K562 (cell line): ENCODE measurements around the gene HAND2. TPM values are rescaled to one million over a fixed set of nuclear protein-coding genes. Genes with fewer than 3 reads are reported as not detected.
A peak's percentile ranks its signal among the peaks of the same experiment; 100 is the strongest.

Source experiments
- ATAC-seq: fragments of 200-7000 bp; cut with Tn5 transposase; 3 replicates; pipeline ENCODE4 v1.9.1; 2020; ENCODE audit warnings: moderate library complexity
- BruUV-seq: library from RNA; stranded (reverse); fragments of 400-500 nt; replicated peaks from 2 replicates; lab custom pipeline; 2021; lab: Mats Ljungman, UMichigan
- CTCF ChIA-PET: fragments of 300-600 bp; formaldehyde crosslinking; extraction: SDS; loops from one replicate; lab custom pipeline; 2021; ENCODE audit warnings: low intra/inter-chr PET ratio; lab: Yijun Ruan, JAX
- POLR2A ChIA-PET: fragments of 300-600, 350-650 bp; sonication (Branson Sonifier 250); formaldehyde crosslinking; extraction: SDS; loops from one replicate; lab custom pipeline; 2021; ENCODE audit warnings: antibody characterized with exemption, inconsistent platforms; lab: Yijun Ruan, JAX
- DNase-seq, 4 experiments: peaks; one replicate each; pipeline versions ENCODE4 v3.0.0 to v3.0.0-alpha.2; 2011 to 2018; ENCODE audit warnings: low spot score in 3 of 4, mixed read lengths in 3 of 4; ENCODE audit errors: extremely low read depth in 1 of 4
- FAIRE-seq: peaks from 2 replicates; lab custom pipeline; 2011; peaks lifted over from hg19 to GRCh38; lab: Jason Lieb, UNC
- H2AFZ ChIP-seq: 2 replicates; pipeline ENCODE4 v1.6.0; 2011; ENCODE audit warnings: low read depth, low read length, control low read depth, inconsistent platforms
- H3K27ac ChIP-seq: fragments of 200-600 bp; 3 replicates; pipeline ENCODE4 v1.8.0; 2011; ENCODE audit warnings: low read depth, mild to moderate bottlenecking, control low read depth, inconsistent platforms, low read length, moderate library complexity, mixed read lengths; ENCODE audit errors: extremely low read depth
- H3K27me3 ChIP-seq, 2 experiments: fragments of 300-600 bp in 1 of 2; 2 replicates in 1 of 2; 3 replicates in 1 of 2; pipeline versions ENCODE4 v1.6.0 to v1.8.0; 2011; ENCODE audit warnings: inconsistent platforms in 2 of 2, low read length in 2 of 2, mild to moderate bottlenecking in 1 of 2, mixed read lengths in 1 of 2, moderate library complexity in 1 of 2; ENCODE audit not compliant: control insufficient read depth in 2 of 2, insufficient read depth in 2 of 2
- H3K36me3 ChIP-seq: fragments of 300-600 bp; 3 replicates; pipeline ENCODE4 v1.8.0; 2011; ENCODE audit warnings: mild to moderate bottlenecking, low read length, inconsistent platforms; ENCODE audit not compliant: control insufficient read depth, insufficient read depth
- H3K4me1 ChIP-seq, 2 experiments: fragments of 200-600 bp in 1 of 2; replicated peaks in 1 of 2; 2 replicates in 1 of 2; 3 replicates in 1 of 2; pipeline versions ENCODE4 v1.5.1 to v1.8.0; 2011; ENCODE audit warnings: inconsistent platforms in 2 of 2, low read length in 2 of 2, mild to moderate bottlenecking in 1 of 2, mixed read lengths in 1 of 2, moderate library complexity in 1 of 2; ENCODE audit not compliant: control insufficient read depth in 2 of 2, insufficient read depth in 2 of 2
- H3K4me2 ChIP-seq: 2 replicates; pipeline ENCODE4 v1.6.1; 2011; ENCODE audit warnings: low read length, control low read depth, inconsistent platforms, mixed read lengths; ENCODE audit not compliant: insufficient read depth
- H3K4me3 ChIP-seq: fragments of 200-600 bp; sonication (generic), shearing (Covaris generic); 2 replicates; pipeline ENCODE4 v1.5.1; 2016; ENCODE audit warnings: control low read depth, inconsistent platforms
- H3K79me2 ChIP-seq: fragments of 200-600 bp; 3 replicates; pipeline ENCODE4 v1.8.0; 2011; ENCODE audit warnings: low read length, inconsistent platforms; ENCODE audit not compliant: control insufficient read depth, insufficient read depth
- H3K9ac ChIP-seq, 2 experiments: 2 replicates each; pipeline versions ENCODE4 v1.6.0 to v1.6.1; 2011; ENCODE audit warnings: low read depth in 2 of 2, low read length in 2 of 2, control low read depth in 1 of 2, inconsistent platforms in 1 of 2, mild to moderate bottlenecking in 1 of 2, mixed read lengths in 1 of 2; ENCODE audit not compliant: insufficient read depth in 1 of 2
- H3K9me1 ChIP-seq: one replicate; pipeline ENCODE4 v1.6.0; 2011; ENCODE audit warnings: inconsistent platforms, mild to moderate bottlenecking, low read length, moderate library complexity; ENCODE audit not compliant: control insufficient read depth, insufficient read depth
- H3K9me3 ChIP-seq: replicated peaks from 2 replicates; pipeline ENCODE4 v1.5.1; 2011; ENCODE audit warnings: low read depth, low read length, inconsistent platforms; ENCODE audit not compliant: control insufficient read depth, insufficient read depth
- H4K20me1 ChIP-seq: replicated peaks from 2 replicates; pipeline ENCODE4 v1.6.1; 2011; ENCODE audit warnings: low read length, inconsistent platforms, mixed read lengths; ENCODE audit not compliant: control insufficient read depth, insufficient read depth
- HDGF ChIP-seq: fragments of 450-650 bp; IDR thresholded peaks from 2 replicates; pipeline ENCODE4 v1.6.1; 2016
- NEUROD1 ChIP-seq: fragments of 150-350 bp; IDR thresholded peaks from 2 replicates; pipeline ENCODE4 v1.6.1; 2014; ENCODE audit warnings: borderline replicate concordance, low read length, low read depth; ENCODE audit not compliant: partially characterized antibody
- RHOXF2B ChIP-seq: fragments of 250-450 bp; sonication (Bioruptor Pico); conservative IDR thresholded peaks from 2 replicates; pipeline ENCODE4 v1.5.1; 2021
- SETDB1 ChIP-seq: IDR thresholded peaks from one replicate; pipeline ENCODE4 v1.6.1; 2012; ENCODE audit warnings: low read length, control low read depth, inconsistent platforms
- SMARCA4 ChIP-seq: fragments of 450-650 bp; IDR thresholded peaks from 2 replicates; pipeline ENCODE4 v1.6.1; 2016
- SMARCE1 ChIP-seq: fragments of 450-650 bp; IDR thresholded peaks from 2 replicates; pipeline ENCODE4 v1.7.1; 2016; ENCODE audit warnings: mild to moderate bottlenecking
- ZEB2 ChIP-seq: fragments of 450-650 bp; IDR thresholded peaks from 2 replicates; pipeline ENCODE4 v1.6.1; 2016
- ZNF121 ChIP-seq: sonication (generic); formaldehyde crosslinking; conservative IDR thresholded peaks from 2 replicates; pipeline ENCODE4 v1.8.0; 2022; ENCODE audit warnings: missing genetic modification reagents
- ZNF217 ChIP-seq: sonication (generic); formaldehyde crosslinking; IDR thresholded peaks from 2 replicates; pipeline ENCODE4 v1.8.0; 2022; ENCODE audit warnings: mild to moderate bottlenecking, missing genetic modification reagents
- WGBS: fragments of 100-300 bp; shearing (Covaris generic); methylation state at CpG from one replicate; pipeline ENCODE4 v1.1.6; 2016; ENCODE audit warnings: low coverage, mixed read lengths; ENCODE audit not compliant: insufficient coverage; ENCODE audit errors: missing lambda C conversion rate; 5-methylcytosine and 5-hydroxymethylcytosine counted together
- in situ Hi-C: fragments of 300-500 bp; cut with MboI; formaldehyde crosslinking; loops from 4 replicates; pipeline ENCODE4 v1.15.0; 2018; ENCODE audit warnings: inconsistent platforms, mixed read lengths
- intact Hi-C: fragments of 100-400 bp; cut with micrococcal nuclease; formaldehyde crosslinking; loops from 2 replicates; pipeline ENCODE4 v1.14.2; 2022
- polyA plus RNA-seq, 8 experiments: library from polyadenylated mRNA; depleted of rRNA in 4 of 8; stranded (reverse) in 5 of 8; unstranded in 3 of 8; fragments of >200 nt; fragmentation: Nextera tagmentation in 2 of 8; fragmentation: Illumina TruSeq in 1 of 8; extraction: Ambion mirVana in 2 of 8; extraction: Trizol in 1 of 8; gene quantifications; 2 replicates each; pipeline versions ENCODE4 v1.2.1 to v1.2.3, GENCODE V29; 2011 to 2014; ENCODE audit warnings: inconsistent platforms in 1 of 8, missing spikeins in 1 of 8
- total RNA-seq, 7 experiments: library from RNA; depleted of rRNA in 6 of 7; stranded (reverse); fragments of >200 nt in 6 of 7; fragmentation: Illumina TruSeq in 2 of 7; extraction: Trizol in 2 of 7; gene quantifications; 2 replicates each; pipeline versions ENCODE4 v1.2.1 to v1.2.3, GENCODE V29; 2011 to 2021; ENCODE audit warnings: low replicate concordance in 1 of 7
- TF ChIP-seq, protein P1 (sequence below): fragments of 450-650 bp; IDR thresholded peaks from 2 replicates; pipeline ENCODE4 v1.6.1; 2016
- TF ChIP-seq, protein P2 (sequence below): fragments of 200-400 bp; formaldehyde crosslinking; IDR thresholded peaks from 2 replicates; pipeline ENCODE4 v1.6.1; 2017; ENCODE audit warnings: mild to moderate bottlenecking, low read depth, low read length, moderate library complexity
- TF ChIP-seq, protein P3 (sequence below): fragments of 250-450 bp; sonication (Bioruptor Pico); IDR thresholded peaks from 2 replicates; pipeline ENCODE4 v1.9.0; 2021; ENCODE audit warnings: mild to moderate bottlenecking
- TF ChIP-seq, protein P4 (sequence below): sonication (generic); formaldehyde crosslinking; IDR thresholded peaks from 2 replicates; pipeline ENCODE4 v1.8.1; 2023; ENCODE audit warnings: missing genetic modification reagents, mild to moderate bottlenecking, borderline replicate concordance

HAND2 gene
- total and polyA plus RNA-seq, 9 of the 15 experiments (the other 6 are each of a cell fraction or from before 2014, with no cell fraction given): 1.7 to 12.8 (median 4.9) TPM

DNA sequence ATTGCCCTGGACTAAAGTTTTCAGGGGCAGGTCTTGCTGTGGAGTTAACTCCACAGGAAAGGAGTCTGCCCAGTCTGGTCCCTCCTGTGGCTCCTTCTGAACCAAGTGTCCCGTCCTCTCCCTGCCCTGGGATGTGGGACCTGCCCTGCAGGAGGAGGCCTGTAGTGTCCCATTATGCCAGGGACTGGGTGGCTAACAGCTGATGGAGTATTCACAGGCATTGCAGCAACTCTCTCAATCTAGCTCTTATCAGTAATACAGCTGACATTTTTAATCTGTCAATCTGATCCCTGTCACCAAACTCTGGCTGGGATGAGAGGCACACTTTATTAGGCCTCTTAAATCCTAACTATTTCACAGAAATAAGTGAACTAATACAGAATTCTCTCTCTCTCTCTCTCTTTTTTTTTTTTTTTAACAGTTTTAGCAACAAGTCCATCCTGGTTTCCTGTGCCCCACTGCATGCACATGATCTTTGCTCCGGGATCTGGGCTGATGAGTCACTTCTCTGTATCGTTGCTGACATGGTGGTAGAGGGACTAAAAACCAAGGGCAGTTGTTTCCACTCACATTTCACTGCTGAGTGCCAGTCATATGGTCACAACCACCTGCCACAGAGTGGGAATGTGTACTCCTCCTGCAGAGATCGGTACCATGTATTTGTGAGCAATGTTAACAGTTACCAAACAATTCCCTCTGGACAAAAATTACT lies 39.1 kb downstream of the HAND2 start (continued):
- TF ChIP-seq, protein P1, sequence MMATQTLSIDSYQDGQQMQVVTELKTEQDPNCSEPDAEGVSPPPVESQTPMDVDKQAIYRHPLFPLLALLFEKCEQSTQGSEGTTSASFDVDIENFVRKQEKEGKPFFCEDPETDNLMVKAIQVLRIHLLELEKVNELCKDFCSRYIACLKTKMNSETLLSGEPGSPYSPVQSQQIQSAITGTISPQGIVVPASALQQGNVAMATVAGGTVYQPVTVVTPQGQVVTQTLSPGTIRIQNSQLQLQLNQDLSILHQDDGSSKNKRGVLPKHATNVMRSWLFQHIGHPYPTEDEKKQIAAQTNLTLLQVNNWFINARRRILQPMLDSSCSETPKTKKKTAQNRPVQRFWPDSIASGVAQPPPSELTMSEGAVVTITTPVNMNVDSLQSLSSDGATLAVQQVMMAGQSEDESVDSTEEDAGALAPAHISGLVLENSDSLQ: 0 out of 2 replicates have a peak, but pooled peaks have one; percentile 26
- TF ChIP-seq SMARCA4: peak; percentile 25; the same call in 1 of the 2 replicates

DNA sequence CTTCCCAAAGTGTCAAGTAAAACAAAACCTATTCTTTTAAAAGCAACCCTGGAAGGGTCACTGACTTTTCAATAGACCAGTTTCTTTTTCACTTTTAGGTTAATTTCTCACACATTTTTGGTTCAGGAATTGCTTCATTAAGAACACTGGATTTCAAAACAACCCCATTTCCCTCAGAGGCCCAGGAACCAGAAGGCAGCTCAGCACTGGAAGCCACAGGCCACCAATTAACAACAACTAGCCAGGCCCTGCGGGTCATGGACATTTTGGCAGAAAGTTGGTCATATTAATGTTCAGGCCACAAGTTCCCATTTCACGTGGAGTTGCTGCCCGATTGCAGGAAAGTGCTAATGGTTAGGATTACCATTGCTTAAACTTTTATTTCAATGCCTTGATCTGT lies 39.8 kb downstream of the HAND2 start:
- ATAC-seq (no peak), DNase-seq (no peak), FAIRE-seq (no peak)
- in situ Hi-C loops (loop anchor here (5.0 kb wide), 1 partner anchor 68 kb away; no protein-coding TSS in a partner anchor), intact Hi-C loops (loop anchor here (5.0 kb wide), 1 partner anchor 478 kb away; no protein-coding TSS in a partner anchor)
- H3K27ac ChIP-seq: no peak overlapping the region
- ChIA-PET CTCF (no interaction called here), POLR2A (interaction anchor here (0.6 to 2.1 kb wide), 3 partner anchors 13 to 39 kb away, joined by 3 to 8 read pairs (median 6); no protein-coding TSS in a partner anchor)
- no peak overlapping the region for H3K4me3 ChIP-seq
- no TSS peak for BruUV-seq
- H3K9ac ChIP-seq: no peak overlapping the region
- H2AFZ ChIP-seq: no peak overlapping the region
- no peaks in the 10 kb centered on the region for H3K27me3 ChIP-seq
- WGBS: 18% methylated on average over 3 of the region's 3 CpGs
- no peaks in the 10 kb centered on the region for H3K79me2 ChIP-seq
- H3K4me2 ChIP-seq: no peak overlapping the region
- H3K4me1 ChIP-seq: no peaks in the 10 kb centered on the region; a peak in 1 of 5 replicates
- H4K20me1 ChIP-seq: no peaks in the 10 kb centered on the region
- H3K9me1 ChIP-seq: no peaks in the 10 kb centered on the region
- H3K36me3 ChIP-seq: no peaks in the 10 kb centered on the region
- H3K9me3 ChIP-seq: no peaks in the 10 kb centered on the region
- TF ChIP-seq SMARCE1: no peak
- TF ChIP-seq, protein P2, sequence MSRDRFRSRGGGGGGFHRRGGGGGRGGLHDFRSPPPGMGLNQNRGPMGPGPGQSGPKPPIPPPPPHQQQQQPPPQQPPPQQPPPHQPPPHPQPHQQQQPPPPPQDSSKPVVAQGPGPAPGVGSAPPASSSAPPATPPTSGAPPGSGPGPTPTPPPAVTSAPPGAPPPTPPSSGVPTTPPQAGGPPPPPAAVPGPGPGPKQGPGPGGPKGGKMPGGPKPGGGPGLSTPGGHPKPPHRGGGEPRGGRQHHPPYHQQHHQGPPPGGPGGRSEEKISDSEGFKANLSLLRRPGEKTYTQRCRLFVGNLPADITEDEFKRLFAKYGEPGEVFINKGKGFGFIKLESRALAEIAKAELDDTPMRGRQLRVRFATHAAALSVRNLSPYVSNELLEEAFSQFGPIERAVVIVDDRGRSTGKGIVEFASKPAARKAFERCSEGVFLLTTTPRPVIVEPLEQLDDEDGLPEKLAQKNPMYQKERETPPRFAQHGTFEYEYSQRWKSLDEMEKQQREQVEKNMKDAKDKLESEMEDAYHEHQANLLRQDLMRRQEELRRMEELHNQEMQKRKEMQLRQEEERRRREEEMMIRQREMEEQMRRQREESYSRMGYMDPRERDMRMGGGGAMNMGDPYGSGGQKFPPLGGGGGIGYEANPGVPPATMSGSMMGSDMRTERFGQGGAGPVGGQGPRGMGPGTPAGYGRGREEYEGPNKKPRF: no peak
- no peak for TF ChIP-seq SETDB1
- no peak for TF ChIP-seq HDGF
- no peak for TF ChIP-seq RHOXF2B (CRISPR knock-in tag)
- TF ChIP-seq, protein P3, sequence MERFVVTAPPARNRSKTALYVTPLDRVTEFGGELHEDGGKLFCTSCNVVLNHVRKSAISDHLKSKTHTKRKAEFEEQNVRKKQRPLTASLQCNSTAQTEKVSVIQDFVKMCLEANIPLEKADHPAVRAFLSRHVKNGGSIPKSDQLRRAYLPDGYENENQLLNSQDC (CRISPR knock-in tag): no peak
- no peak for TF ChIP-seq ZNF217 (CRISPR knock-in tag)
- no peak for TF ChIP-seq ZEB2
- no peak for TF ChIP-seq NEUROD1
- no peak for TF ChIP-seq ZNF121 (CRISPR knock-in tag)
- TF ChIP-seq, protein P4, sequence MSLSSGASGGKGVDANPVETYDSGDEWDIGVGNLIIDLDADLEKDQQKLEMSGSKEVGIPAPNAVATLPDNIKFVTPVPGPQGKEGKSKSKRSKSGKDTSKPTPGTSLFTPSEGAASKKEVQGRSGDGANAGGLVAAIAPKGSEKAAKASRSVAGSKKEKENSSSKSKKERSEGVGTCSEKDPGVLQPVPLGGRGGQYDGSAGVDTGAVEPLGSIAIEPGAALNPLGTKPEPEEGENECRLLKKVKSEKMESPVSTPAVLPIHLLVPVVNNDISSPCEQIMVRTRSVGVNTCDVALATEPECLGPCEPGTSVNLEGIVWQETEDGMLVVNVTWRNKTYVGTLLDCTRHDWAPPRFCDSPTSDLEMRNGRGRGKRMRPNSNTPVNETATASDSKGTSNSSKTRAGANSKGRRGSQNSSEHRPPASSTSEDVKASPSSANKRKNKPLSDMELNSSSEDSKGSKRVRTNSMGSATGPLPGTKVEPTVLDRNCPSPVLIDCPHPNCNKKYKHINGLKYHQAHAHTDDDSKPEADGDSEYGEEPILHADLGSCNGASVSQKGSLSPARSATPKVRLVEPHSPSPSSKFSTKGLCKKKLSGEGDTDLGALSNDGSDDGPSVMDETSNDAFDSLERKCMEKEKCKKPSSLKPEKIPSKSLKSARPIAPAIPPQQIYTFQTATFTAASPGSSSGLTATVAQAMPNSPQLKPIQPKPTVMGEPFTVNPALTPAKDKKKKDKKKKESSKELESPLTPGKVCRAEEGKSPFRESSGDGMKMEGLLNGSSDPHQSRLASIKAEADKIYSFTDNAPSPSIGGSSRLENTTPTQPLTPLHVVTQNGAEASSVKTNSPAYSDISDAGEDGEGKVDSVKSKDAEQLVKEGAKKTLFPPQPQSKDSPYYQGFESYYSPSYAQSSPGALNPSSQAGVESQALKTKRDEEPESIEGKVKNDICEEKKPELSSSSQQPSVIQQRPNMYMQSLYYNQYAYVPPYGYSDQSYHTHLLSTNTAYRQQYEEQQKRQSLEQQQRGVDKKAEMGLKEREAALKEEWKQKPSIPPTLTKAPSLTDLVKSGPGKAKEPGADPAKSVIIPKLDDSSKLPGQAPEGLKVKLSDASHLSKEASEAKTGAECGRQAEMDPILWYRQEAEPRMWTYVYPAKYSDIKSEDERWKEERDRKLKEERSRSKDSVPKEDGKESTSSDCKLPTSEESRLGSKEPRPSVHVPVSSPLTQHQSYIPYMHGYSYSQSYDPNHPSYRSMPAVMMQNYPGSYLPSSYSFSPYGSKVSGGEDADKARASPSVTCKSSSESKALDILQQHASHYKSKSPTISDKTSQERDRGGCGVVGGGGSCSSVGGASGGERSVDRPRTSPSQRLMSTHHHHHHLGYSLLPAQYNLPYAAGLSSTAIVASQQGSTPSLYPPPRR (CRISPR knock-in tag): no peak
